Body of pancreas (tissue), 4 donors: Measurements from ENCODE around the gene TTC7B. TPM values are rescaled to one million over a fixed set of nuclear protein-coding genes. Genes with fewer than 3 reads are reported as not detected.

Experiments used
- ATAC-seq: fragments of 150-250 bp; one replicate; pipeline ENCODE4 v1.9.1; 2016
- DNase-seq, 4 donors: peaks; one replicate each; pipeline ENCODE4 v3.0.0-alpha.2; 2019
- H3K27ac ChIP-seq, 4 donors: fragments of 200-600 bp; sonication (generic); 1 replicate in 3 of 4; 2 replicates in 1 of 4; pipeline versions ENCODE4 v1.5.1 to v1.6.1; 2016 to 2019; ENCODE audit warnings: mild to moderate bottlenecking in 1 of 4, mixed read lengths in 1 of 4, moderate library complexity in 1 of 4
- H3K27me3 ChIP-seq, 2 donors: fragments of 200-600 bp; sonication (generic); one replicate each; pipeline ENCODE4 v1.6.0; 2016; ENCODE audit warnings: mild to moderate bottlenecking in 1 of 2
- H3K36me3 ChIP-seq, 2 donors: fragments of 200-600 bp; sonication (generic); replicated peaks in 1 of 2; 2 replicates each; pipeline ENCODE4 v1.5.1; 2016; ENCODE audit warnings: low read depth in 2 of 2; ENCODE audit not compliant: insufficient read depth in 1 of 2
- H3K4me1 ChIP-seq: fragments of 200-600 bp; sonication (generic); one replicate; pipeline ENCODE4 v1.6.0; 2016
- H3K4me3 ChIP-seq, 2 donors: fragments of 200-600 bp; sonication (generic); 1 replicate in 1 of 2; 2 replicates in 1 of 2; pipeline ENCODE4 v1.5.1; 2016 to 2019
- H3K9me3 ChIP-seq, 3 donors: fragments of 200-600 bp; sonication (generic); 1 replicate in 2 of 3; 2 replicates in 1 of 3; pipeline ENCODE4 v1.5.1; 2016
- CTCF ChIP-seq, 7 experiments: fragments of 450-650 bp in 4 of 7; fragments of 200-600 bp in 3 of 7; sonication (generic) in 3 of 7; IDR thresholded peaks; one replicate each; pipeline ENCODE4 v1.5.1; 2016 to 2019; ENCODE audit warnings: antibody characterized with exemption in 7 of 7
- POLR2A ChIP-seq, 3 donors: fragments of 450-650 bp; IDR thresholded peaks; one replicate each; pipeline ENCODE4 v1.6.1; 2016; ENCODE audit warnings: antibody characterized with exemption in 3 of 3, mild to moderate bottlenecking in 2 of 3
- WGBS, 2 donors: methylation state at CpG; one replicate each; pipeline ENCODE4 v1.1.5; 2017; 5-methylcytosine and 5-hydroxymethylcytosine counted together
- intact Hi-C: fragments of 100-400 bp; cut with DNase I; formaldehyde crosslinking; loops from one replicate; pipeline ENCODE4 v1.15.1; 2023
- total RNA-seq, 2 donors: library from RNA; depleted of rRNA; stranded (reverse); fragments of >200 nt; gene quantifications; one replicate each; pipeline ENCODE4 v1.1.0, GENCODE V29; 2016

TTC7B gene
- total RNA-seq, 2 donors from 2014 or later = 15.3 to 44.2 TPM

- ATAC-seq (no peak), DNase-seq (no peak)
- 86 to 87% methylated on average over 9 of the region's 9 CpGs for WGBS, 2 donors
- H3K27ac ChIP-seq = no peak overlapping the region
- no peaks in the 10 kb centered on the region for H3K4me1 ChIP-seq
- H3K9me3 ChIP-seq = no peaks in the 10 kb centered on the region
- TF ChIP-seq POLR2A (IDR thresholded peaks at IDR 0.05) = no peak
- no peak for TF ChIP-seq CTCF (IDR thresholded peaks at IDR 0.05)
- intact Hi-C loops = no loop called here
- no peaks in the 10 kb centered on the region for H3K27me3 ChIP-seq
- no peak overlapping the region for H3K4me3 ChIP-seq
- no peaks in the 10 kb centered on the region for H3K36me3 ChIP-seq
These were observed 214.0 kb downstream of the TTC7B start for GRCh38 chr14:90602088-90602687.

- 87 to 93% methylated on average over 9 of the region's 9 CpGs for WGBS, 2 donors
- TF ChIP-seq CTCF (IDR thresholded peaks at IDR 0.05) (no peak), POLR2A (IDR thresholded peaks at IDR 0.05) (no peak)
- Histone ChIP-seq H3K36me3 (no peaks in the 10 kb centered on the region), H3K27ac (no peak overlapping the region), H3K27me3 (no peaks in the 10 kb centered on the region), H3K4me1 (no peaks in the 10 kb centered on the region), H3K4me3 (no peak overlapping the region), H3K9me3 (no peaks in the 10 kb centered on the region)
- ATAC-seq (no peak), DNase-seq (no peak)
- intact Hi-C loops = no loop called here
These were observed 214.7 kb downstream of the TTC7B start for GRCh38 chr14:90601563-90601962.

GRCh38 chr14:90600619-90601018, 215.6 kb downstream of the TTC7B start:
- TF ChIP-seq CTCF (IDR thresholded peaks at IDR 0.05) = no peak
- TF ChIP-seq POLR2A (IDR thresholded peaks at IDR 0.05) = no peak
- H3K27ac ChIP-seq = no peak overlapping the region
- H3K4me3 ChIP-seq = no peak overlapping the region
- ATAC-seq (no peak), DNase-seq (no peak)
- 91 to 93% methylated on average over 12 of the region's 12 CpGs for WGBS, 2 donors
- no peaks in the 10 kb centered on the region for H3K9me3 ChIP-seq
- no peaks in the 10 kb centered on the region for H3K36me3 ChIP-seq
- H3K27me3 ChIP-seq = no peaks in the 10 kb centered on the region
- H3K4me1 ChIP-seq = no peaks in the 10 kb centered on the region
- intact Hi-C loops = no loop called here

GRCh38 chr14:90599748-90600507, 216.3 kb downstream of the TTC7B start:
- no peak overlapping the region for H3K4me3 ChIP-seq
- no peaks in the 10 kb centered on the region for H3K9me3 ChIP-seq
- no peak overlapping the region for H3K27ac ChIP-seq
- DNase-seq (peak in 1 of 4 donors; percentile 29), ATAC-seq (peak; percentile 48)
- no peaks in the 10 kb centered on the region for H3K4me1 ChIP-seq
- WGBS, 2 donors = 73 to 83% methylated on average over 11 to 12 of the region's 12 CpGs
- H3K27me3 ChIP-seq = no peaks in the 10 kb centered on the region
- TF ChIP-seq POLR2A (IDR thresholded peaks at IDR 0.05) = no peak
- peak in 4 of 7 experiments; percentile 41 to 48 (median 45) for TF ChIP-seq CTCF (IDR thresholded peaks at IDR 0.05)
- intact Hi-C loops = no loop called here
- no peaks in the 10 kb centered on the region for H3K36me3 ChIP-seq
